GM12878 (cell line): ENCODE results near the gene INTS7. TPM values are rescaled to one million over a fixed set of nuclear protein-coding genes. Genes with fewer than 3 reads are reported as not detected.

ENCODE experiments used
- ATF7 ChIP-seq: fragments of 450-650 bp; IDR thresholded peaks from 2 replicates; pipeline ENCODE4 v1.6.1; 2016; ENCODE audit warnings: low read depth, mild to moderate bottlenecking
- BCL11A ChIP-seq: IDR thresholded peaks from 2 replicates; pipeline ENCODE4 v1.6.1; 2011; ENCODE audit warnings: low read depth, low read length
- BHLHE40 ChIP-seq, 2 experiments: fragments of 450-650 bp in 1 of 2; IDR thresholded peaks; 2 replicates each; pipeline ENCODE4 v1.6.1; 2011 to 2017; ENCODE audit warnings: low read depth in 2 of 2, borderline replicate concordance in 1 of 2, improper control_type of control experiment in 1 of 2, low read length in 1 of 2, mild to moderate bottlenecking in 1 of 2
- BRCA1 ChIP-seq: IDR thresholded peaks from 2 replicates; pipeline ENCODE4 v1.6.1; 2011; ENCODE audit warnings: low read depth, low read length, improper control_type of control experiment
- CHD1 ChIP-seq: IDR thresholded peaks from 2 replicates; pipeline ENCODE4 v1.6.1; 2012; ENCODE audit warnings: low read depth, low read length, improper control_type of control experiment
- CREB1 ChIP-seq: IDR thresholded peaks from 2 replicates; pipeline ENCODE4 v1.6.1; 2012; ENCODE audit warnings: low read depth, mild to moderate bottlenecking, inconsistent platforms
- DPF2 ChIP-seq: fragments of 450-650 bp; IDR thresholded peaks from 2 replicates; pipeline ENCODE4 v1.6.1; 2017; ENCODE audit warnings: mild to moderate bottlenecking
- EED ChIP-seq: sonication (generic); IDR thresholded peaks from 2 replicates; pipeline ENCODE4 v1.6.1; 2016; ENCODE audit warnings: antibody characterized with exemption, low read depth
- ETV6 ChIP-seq, 2 experiments: fragments of 450-650 bp in 1 of 2; IDR thresholded peaks in 1 of 2; conservative IDR thresholded peaks in 1 of 2; 2 replicates each; pipeline ENCODE4 v1.6.1; 2014; ENCODE audit warnings: antibody characterized with exemption in 1 of 2, borderline replicate concordance in 1 of 2, low read depth in 1 of 2, mild to moderate bottlenecking in 1 of 2, moderate library complexity in 1 of 2
- FOXM1 ChIP-seq: IDR thresholded peaks from 2 replicates; pipeline ENCODE4 v1.6.1; 2012; ENCODE audit warnings: low read depth, mild to moderate bottlenecking, inconsistent platforms, low read length, moderate library complexity
- HDGF ChIP-seq: fragments of 450-650 bp; IDR thresholded peaks from 2 replicates; pipeline ENCODE4 v1.6.1; 2016; ENCODE audit warnings: antibody characterized with exemption
- JUNB ChIP-seq: IDR thresholded peaks from 2 replicates; pipeline ENCODE4 v1.6.1; 2016; ENCODE audit warnings: antibody characterized with exemption, mild to moderate bottlenecking
- MEF2B ChIP-seq: fragments of 450-650 bp; IDR thresholded peaks from 2 replicates; pipeline ENCODE4 v1.6.1; 2018; ENCODE audit warnings: mild to moderate bottlenecking, moderate library complexity; ENCODE audit not compliant: partially characterized antibody, poor library complexity, severe bottlenecking
- MXI1 ChIP-seq: fragments of 150-350 bp; IDR thresholded peaks from 2 replicates; pipeline ENCODE4 v1.6.1; 2011; ENCODE audit warnings: low read depth, mild to moderate bottlenecking, inconsistent platforms, low read length, improper control_type of control experiment
- MYC ChIP-seq: IDR thresholded peaks from 2 replicates; pipeline ENCODE4 v1.6.1; 2011; ENCODE audit warnings: mild to moderate bottlenecking, low read length, moderate library complexity, inconsistent platforms; ENCODE audit not compliant: insufficient read depth, insufficient replicate concordance, insufficient read length, severe bottlenecking
- NFIC ChIP-seq: IDR thresholded peaks from 2 replicates; pipeline ENCODE4 v1.6.1; 2012; ENCODE audit warnings: low read depth, mild to moderate bottlenecking, inconsistent platforms, low read length, moderate library complexity
- NFYB ChIP-seq: IDR thresholded peaks from 2 replicates; pipeline ENCODE4 v1.6.1; 2011; ENCODE audit warnings: low read depth, mild to moderate bottlenecking, low read length, improper control_type of control experiment, moderate library complexity; ENCODE audit not compliant: insufficient read depth
- NRF1 ChIP-seq: conservative IDR thresholded peaks from 2 replicates; pipeline ENCODE4 v1.6.1; 2011; ENCODE audit warnings: mild to moderate bottlenecking, low read depth, low read length, improper control_type of control experiment
- PAX5 ChIP-seq: IDR thresholded peaks from 2 replicates; pipeline ENCODE4 v1.6.1; 2011; ENCODE audit warnings: low read depth, low read length, borderline replicate concordance
- RAD21 ChIP-seq: IDR thresholded peaks from 2 replicates; pipeline ENCODE4 v1.6.1; 2011; ENCODE audit warnings: mild to moderate bottlenecking, low read depth, low read length, moderate library complexity; ENCODE audit not compliant: insufficient read depth
- RBBP5 ChIP-seq: fragments of 200-600 bp; sonication (generic); conservative IDR thresholded peaks from 2 replicates; pipeline ENCODE4 v1.6.1; 2016
- RCOR1 ChIP-seq: conservative IDR thresholded peaks from 2 replicates; pipeline ENCODE4 v1.6.1; 2012; ENCODE audit warnings: low read depth, low read length, improper control_type of control experiment
- SMAD5 ChIP-seq: IDR thresholded peaks from 2 replicates; pipeline ENCODE4 v1.6.1; 2016; ENCODE audit warnings: antibody characterized with exemption, low read depth
- SMC3 ChIP-seq: IDR thresholded peaks from 2 replicates; pipeline ENCODE4 v1.6.1; 2011; ENCODE audit warnings: low read length, improper control_type of control experiment, borderline replicate concordance
- SUPT20H ChIP-seq: IDR thresholded peaks from 2 replicates; pipeline ENCODE4 v1.6.1; 2011; ENCODE audit warnings: low read depth, mild to moderate bottlenecking, low read length, moderate library complexity, borderline replicate concordance; ENCODE audit not compliant: control insufficient read depth
- TCF7 ChIP-seq: IDR thresholded peaks from 2 replicates; pipeline ENCODE4 v1.6.1; 2014; ENCODE audit warnings: antibody characterized with exemption, borderline replicate concordance
- USF2 ChIP-seq: IDR thresholded peaks from 2 replicates; pipeline ENCODE4 v1.6.1; 2011; ENCODE audit warnings: low read depth, low read length, improper control_type of control experiment, borderline replicate concordance
- ZBTB33 ChIP-seq: fragments of 450-650 bp; IDR thresholded peaks from 2 replicates; pipeline ENCODE4 v1.6.1; 2017; ENCODE audit warnings: mild to moderate bottlenecking
- ZNF622 ChIP-seq: fragments of 450-650 bp; IDR thresholded peaks from 2 replicates; pipeline ENCODE4 v1.6.1; 2017; ENCODE audit warnings: mild to moderate bottlenecking, inconsistent platforms
- ZZZ3 ChIP-seq: IDR thresholded peaks from 2 replicates; pipeline ENCODE4 v1.6.1; 2011; ENCODE audit warnings: low read depth; ENCODE audit not compliant: control insufficient read depth, insufficient read length
- polyA plus RNA-seq, 11 experiments: library from polyadenylated mRNA; depleted of rRNA in 4 of 11; unstranded in 6 of 11; stranded (reverse) in 5 of 11; fragments of >200 nt; fragmentation: Nextera tagmentation in 4 of 11; fragmentation: Illumina TruSeq in 1 of 11; extraction: Ambion mirVana in 4 of 11; extraction: Trizol in 1 of 11; gene quantifications; 1 replicate in 1 of 11; 2 replicates in 10 of 11; pipeline versions ENCODE4 v1.2.1 to v1.2.3, GENCODE V29; 2011 to 2016; ENCODE audit warnings: inconsistent platforms in 2 of 11, missing spikeins in 2 of 11, low read depth in 1 of 11
- total RNA-seq, 4 experiments: library from RNA; depleted of rRNA in 3 of 4; stranded (reverse); fragments of >200 nt in 3 of 4; fragmentation: Illumina TruSeq in 1 of 4; extraction: Trizol in 1 of 4; gene quantifications; 2 replicates each; pipeline versions ENCODE4 v1.2.1 to v1.2.3, GENCODE V29; 2013 to 2021

The INTS7 gene
- total and polyA plus RNA-seq, 10 of the 15 experiments (the other 5 are each of a cell fraction or from before 2014, with no cell fraction given) = 17.1 to 49.1 (median 26.8) TPM

GRCh38 chr1:211908453-211908852 is 126.9 kb downstream of the INTS7 start (continued):
- TF ChIP-seq ZBTB33 (no peak), MEF2B (peak; percentile 75), TCF7 (no peak), CHD1 (no peak), SMAD5 (no peak), HDGF (no peak), NRF1 (no peak), ZZZ3 (no peak), RBBP5 (no peak), FOXM1 (peak; percentile 63; the same call in 1 of the 2 replicates), BHLHE40 (IDR thresholded peaks at IDR 0.05; ENCODE audit: borderline replicate concordance in 1 of 2, low read depth in 2 of 2, low read length in 1 of 2) (peak in 1 of 2 experiments; percentile 28; a peak in 1 of 4 replicates), ETV6 (conservative IDR thresholded peaks at IDR 0.05 in 1 of 2, IDR thresholded peaks at IDR 0.05 in 1 of 2; ENCODE audit: borderline replicate concordance in 1 of 2, low read depth in 1 of 2) (peak in 1 of 2 experiments; percentile 70; a peak in 2 of 4 replicates), NFIC (peak; percentile 74), SMC3 (no peak), ATF7 (peak; percentile 82), DPF2 (peak; percentile 43; the same call in 1 of the 2 replicates), BCL11A (peak; percentile 70), USF2 (no peak), SUPT20H (no peak), ZNF622 (no peak), JUNB (peak; percentile 81), RAD21 (no peak), RCOR1 (no peak), MXI1 (no peak), MYC (no peak), CREB1 (peak; percentile 83), NFYB (no peak), PAX5 (0 out of 2 replicates have a peak, but pooled peaks have one; percentile 26), EED (peak; percentile 51; the same call in 1 of the 2 replicates), BRCA1 (no peak)
